GM18505 (cell line): ENCODE data around the gene PLOD2.
A peak's percentile ranks its signal among the peaks of the same experiment; 100 is the strongest.
"Not testable (repeated sequence)": the region's sequence is repeated elsewhere in the genome, so short reads cannot be mapped to it uniquely, and the experiment has no call there.

ENCODE experiments used
- ATAC-seq: cut with Tn5 transposase; IDR thresholded peaks from one replicate; pipeline ENCODE4 v1.9.1; 2021; ENCODE audit not compliant: unreplicated experiment
- POLR2A ChIP-seq: IDR thresholded peaks from 4 replicates; pipeline ENCODE4 v1.6.1; 2011; ENCODE audit warnings: borderline replicate concordance; ENCODE audit not compliant: insufficient read depth, insufficient read length; ENCODE audit errors: extremely low read depth

Gene PLOD2

DNA sequence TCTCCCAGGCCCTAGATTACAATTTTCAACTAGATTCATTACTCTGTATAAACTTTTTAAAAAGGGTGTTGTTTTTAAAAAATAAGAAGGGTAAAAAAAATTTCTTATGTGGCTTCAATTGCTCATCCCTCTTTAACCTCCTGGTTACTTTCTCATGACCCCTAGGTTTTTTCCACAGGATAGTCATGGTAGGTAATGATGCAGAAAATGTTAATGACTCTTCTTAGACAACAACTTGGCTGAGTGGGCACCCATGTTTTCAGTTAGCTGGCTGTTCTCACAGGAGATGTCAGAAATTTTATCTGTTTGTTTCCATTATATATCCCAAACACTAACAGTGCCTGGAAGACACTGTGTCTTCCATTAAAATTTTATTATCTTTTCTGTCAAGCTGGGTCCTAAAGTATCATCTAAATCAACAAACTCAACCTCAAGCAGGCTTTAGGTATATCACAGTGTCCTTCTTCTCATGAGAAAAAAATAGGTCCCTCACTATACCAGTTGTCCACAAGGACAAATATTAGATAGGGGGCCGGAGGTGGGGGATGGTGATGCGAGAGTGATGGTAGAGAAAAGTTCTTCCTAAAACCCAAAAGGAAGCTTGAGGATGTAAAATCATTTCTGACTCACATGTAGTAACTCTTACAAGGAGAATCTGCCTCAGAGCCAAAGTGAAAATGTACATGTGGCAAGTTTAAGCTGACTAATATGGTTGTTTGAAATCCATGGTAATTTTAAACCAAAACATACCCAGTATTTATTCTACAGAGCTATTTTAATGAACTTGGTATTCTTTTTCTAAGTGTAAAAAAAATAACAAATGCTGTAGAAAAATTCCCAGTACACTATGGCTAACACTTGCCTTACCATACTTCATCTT is 43.3 kb downstream of the PLOD2 start:
- TF ChIP-seq POLR2A: no peak
- no peak for ATAC-seq

DNA sequence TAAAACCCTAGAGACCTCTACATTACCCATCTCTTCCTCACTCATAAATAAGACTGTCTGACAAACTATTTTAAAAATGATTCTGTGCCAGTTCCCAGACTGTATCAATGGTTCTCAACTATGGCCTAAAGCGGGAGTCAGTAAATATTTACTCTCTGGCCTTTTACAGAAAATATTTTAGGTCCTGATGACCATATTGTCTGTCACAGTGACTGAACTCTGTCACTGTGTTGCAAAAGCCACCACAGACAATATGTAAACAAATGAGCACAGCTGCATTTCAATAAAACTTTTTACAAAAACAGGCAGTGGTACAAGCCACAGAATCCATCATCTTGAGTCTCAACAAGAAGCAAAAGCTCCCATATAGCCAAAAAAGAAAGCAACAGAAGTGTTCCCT is 45.4 kb downstream of the PLOD2 start:
- no peak for TF ChIP-seq POLR2A
- ATAC-seq: no peak

DNA sequence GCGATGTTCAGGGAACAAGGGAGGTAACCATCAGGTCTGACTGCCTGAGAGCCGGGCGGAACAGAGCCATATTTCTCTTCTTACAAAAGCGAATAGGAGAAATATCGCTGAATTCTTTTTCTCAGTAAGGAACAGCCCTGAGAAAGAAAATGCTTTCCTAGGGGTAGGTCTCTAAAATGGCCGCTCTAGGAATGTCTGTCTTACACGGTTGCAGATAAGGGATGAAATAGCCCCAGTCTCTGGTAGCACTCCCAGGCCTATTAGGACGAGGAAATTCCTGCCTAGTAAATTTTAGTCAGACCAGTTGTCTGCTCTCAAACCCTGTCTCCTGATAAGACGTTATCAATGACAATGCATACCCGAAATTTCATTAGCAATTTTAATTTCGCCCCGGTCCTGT is 47.2 kb downstream of the PLOD2 start:
- not testable (repeated sequence) for ATAC-seq

DNA sequence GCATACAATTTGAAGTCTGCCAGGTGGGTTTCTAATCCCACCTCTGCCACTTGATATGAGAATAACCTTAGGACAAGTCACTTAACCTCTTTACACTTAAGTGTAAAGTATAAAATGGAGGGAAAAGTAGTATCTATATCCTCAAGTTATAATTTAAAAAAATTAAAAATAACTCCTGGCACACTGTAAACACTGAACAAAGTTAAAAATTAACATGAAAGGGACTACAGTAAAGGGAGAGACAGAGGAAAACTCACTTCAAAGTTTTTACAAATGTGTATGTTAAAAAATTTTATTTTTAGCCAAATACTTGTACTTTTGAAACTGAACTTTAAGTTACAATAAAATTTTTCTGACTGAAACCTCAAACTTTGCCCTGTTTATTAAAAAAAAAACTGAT is 49.6 kb downstream of the PLOD2 start:
- no peak for TF ChIP-seq POLR2A
- no peak for ATAC-seq

DNA sequence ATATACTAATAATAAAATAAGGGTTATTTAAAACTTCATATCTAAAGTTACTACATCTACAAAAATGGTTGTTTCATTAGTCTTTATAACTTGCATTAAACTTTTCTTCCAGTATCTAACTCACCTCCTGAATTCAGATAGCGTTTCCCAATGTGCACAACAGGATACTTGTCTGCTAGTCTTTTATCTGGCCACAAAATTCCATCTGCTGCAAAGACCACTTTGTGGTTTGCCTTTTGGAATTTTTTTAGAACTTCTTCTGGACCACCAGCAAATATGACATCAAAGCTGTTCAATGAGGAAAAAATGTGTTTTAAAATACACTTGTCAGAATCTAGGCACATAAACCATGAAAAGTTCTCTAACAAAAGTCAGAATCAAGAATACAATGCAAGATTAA is 50.8 kb downstream of the PLOD2 start:
- ATAC-seq: no peak
- no peak for TF ChIP-seq POLR2A

DNA sequence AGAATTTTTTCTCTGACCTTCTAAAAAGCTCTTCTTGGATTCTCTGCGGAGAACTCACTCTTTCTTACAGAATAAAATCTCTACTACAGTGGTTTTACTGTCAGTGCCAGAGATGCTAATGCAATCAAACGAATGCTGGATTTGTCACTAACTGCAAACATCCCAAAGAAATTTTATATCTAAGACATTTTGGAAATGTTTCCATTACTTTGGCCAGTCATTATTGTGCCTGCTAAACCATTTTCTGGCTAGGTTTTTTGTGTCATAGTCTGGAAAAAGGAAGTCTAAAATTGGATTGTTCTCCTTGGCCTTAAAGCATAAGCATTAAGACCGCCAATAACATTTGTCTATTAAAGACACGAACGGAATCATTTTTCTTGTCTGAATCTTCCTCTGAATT is 54.0 kb downstream of the PLOD2 start:
- no peak for ATAC-seq
- no peak for TF ChIP-seq POLR2A

DNA sequence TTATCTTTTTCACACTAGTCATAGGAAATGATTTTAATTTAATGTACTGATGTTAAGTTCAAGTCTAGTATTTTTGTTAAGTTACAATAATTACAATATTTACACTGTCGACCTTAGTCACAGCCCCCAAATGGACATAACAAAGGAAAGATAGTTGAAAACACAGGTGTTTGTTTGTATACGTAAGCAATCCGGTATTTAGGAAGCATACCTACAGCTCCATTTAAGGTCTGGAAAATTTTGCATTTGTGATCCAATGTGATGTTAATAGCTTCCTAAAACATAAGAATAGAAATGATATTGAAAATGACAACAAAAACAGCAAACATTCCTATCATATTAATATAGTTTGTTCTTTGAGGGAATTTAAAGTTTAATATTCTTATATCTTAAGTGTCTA is 56.9 kb downstream of the PLOD2 start:
- ATAC-seq: no peak
- TF ChIP-seq POLR2A: no peak

DNA sequence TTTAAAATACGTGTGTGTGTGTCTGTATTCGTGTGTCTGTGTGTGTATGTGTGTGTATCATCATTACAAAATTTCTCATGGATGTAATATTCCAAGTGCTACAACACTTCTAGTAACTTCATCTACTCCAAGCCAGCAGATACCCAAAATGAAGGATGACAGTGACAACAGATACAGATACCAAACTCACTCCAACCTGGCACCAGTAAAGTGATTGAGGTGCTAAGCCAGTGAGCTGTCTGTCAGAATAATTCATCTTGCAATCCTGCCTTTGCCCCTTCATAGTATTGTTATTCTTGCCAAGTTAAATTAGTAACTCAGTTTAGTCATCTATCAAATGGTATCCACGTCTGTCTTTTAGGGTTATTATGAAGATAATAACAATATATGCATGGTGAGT is 58.1 kb downstream of the PLOD2 start:
- no peak for ATAC-seq
- no peak for TF ChIP-seq POLR2A

DNA sequence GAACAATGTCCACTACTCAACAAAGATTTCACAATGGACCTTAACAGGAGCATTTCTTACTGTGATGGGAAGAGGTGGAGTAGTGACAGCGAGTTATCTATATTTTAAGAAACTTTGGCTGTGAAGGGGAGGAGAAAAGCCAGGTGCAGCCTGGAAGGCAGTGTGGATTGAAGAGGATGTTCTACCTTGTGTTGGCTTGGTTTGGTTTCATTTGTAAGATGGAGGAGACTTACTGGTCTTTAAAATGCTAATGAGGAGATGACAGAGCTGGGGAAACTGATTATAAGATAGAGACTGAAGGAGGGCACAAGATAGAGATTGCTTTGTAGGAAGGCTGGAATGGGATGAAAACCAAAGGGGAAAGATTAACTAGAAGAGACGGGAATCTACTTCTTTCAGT is 59.4 kb downstream of the PLOD2 start:
- no peak for TF ChIP-seq POLR2A
- ATAC-seq: no peak

DNA sequence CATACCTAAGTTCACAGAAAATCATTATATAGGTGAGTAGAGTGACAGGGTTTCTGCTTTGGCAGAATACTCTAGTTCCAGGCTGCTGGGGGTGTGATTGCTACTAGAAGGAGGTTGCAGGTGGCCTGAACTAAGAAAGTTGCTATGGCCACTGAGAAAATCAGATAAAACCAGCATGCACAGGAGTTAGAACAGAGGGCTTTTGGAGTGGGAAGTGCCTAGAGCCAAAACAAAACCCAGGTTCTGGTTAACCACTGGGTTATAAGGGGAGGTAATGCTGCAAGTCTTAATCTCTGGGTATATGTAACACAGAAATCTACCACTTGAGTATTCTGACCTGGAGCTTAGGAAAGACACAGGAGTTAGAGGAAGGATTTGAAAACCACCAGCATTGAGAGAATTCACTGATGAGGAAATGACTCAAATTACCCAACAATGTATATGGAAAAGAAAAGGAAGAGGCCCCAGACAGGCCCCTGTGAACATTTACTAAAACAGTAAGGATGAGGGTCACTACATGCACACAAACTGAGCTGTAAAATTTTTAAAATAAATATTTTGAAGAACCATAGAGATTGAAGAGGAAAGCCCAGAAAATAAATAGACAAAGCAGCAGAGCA is 60.0 kb downstream of the PLOD2 start:
- ATAC-seq: no peak
- no peak for TF ChIP-seq POLR2A

DNA sequence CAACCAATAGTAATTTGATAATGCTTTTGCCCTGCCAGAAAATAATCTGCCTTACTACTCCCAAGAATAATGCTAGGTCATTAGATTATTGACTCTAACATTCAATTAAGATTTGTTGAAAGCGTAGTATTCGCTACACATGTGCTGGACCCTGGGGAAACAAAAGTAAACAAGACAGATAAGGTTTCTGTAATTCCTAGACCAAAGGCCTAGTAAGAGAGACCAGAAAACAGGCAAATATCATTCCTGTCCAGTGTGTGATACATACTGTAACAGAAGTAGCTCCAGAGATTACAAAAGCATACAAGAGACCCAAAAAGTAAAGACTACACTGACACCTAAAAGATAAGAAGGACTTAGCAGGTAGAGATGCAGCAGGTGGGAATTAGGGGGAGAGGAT is 60.8 kb downstream of the PLOD2 start:
- no peak for ATAC-seq

DNA sequence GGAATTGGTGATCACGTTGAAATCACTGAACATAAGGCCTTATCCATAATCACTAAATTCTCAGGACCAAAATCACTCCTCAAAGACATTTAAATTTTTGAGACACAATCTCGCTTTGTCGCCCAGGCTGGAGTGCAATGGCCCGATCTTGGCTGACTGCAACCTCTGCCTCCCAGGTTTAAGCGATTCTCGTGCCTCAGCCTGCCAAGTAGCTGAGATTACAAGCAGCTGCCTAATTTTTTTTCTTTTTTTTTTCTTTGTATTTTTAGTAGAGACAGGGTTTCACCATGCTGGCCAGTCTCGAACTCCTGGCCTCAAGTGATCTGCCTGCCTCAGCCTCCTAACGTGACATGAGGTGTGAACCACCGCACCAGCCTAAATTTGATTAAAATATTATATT is 61.7 kb downstream of the PLOD2 start:
- TF ChIP-seq POLR2A: no peak
- ATAC-seq: no peak

More for the DNA sequence above, 60.8 kb downstream of the PLOD2 start:
- no peak for TF ChIP-seq POLR2A

DNA sequence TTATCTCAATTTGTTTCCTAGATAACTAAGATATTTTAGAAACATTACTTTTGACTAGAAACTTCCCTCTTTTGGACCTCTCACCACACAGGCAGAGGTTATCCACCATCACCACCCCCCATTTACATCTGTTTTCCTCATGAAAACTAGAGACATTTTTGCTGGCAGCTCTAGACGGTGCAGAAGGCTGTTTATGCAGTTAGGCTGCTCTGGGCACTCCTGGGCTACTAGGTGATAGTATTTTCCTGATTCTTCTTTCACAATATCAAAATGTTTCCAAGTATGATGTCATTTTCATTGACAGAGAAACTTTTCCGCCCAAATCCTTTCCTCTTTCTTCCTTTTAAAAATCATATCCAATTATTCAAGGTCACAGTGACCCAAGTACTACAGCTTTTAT is 67.1 kb downstream of the PLOD2 start:
- TF ChIP-seq POLR2A: no peak
- no peak for ATAC-seq

DNA sequence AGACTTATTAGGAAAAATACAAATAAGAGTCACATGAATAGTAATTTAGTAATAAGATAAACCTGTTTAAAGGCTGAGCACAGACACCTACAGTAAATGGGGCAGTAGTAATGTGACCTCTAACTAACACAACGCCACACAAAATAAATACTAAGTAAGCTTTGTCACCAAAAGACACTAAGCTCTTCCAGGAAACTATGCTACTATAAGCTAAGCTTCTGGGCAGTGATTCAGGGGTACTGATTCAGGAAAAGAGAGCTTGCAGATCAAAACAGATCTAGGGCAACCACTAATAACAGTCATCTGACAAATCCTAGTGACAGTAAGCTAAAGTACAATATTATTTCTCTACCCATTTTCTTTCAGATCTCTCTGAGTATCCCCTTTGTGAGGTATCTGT is 68.8 kb downstream of the PLOD2 start:
- ATAC-seq: no peak
- TF ChIP-seq POLR2A: no peak

DNA sequence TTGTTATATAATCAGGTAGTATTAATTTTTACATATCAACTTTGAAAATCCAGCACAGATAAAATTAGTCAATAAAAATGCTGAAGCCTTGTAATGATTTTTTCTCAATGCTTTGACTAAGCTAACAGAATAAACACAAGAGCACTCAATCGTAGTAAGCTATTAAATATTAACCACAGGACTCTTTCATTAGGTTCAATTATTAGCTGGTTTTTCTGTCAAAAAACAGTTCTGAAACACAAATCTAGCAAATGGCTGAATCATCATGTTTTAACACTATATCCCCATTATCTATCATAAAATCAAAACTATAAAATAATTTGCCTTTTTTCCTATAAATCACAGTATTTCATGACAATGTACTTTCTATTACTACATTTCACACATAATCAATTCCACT is 69.6 kb downstream of the PLOD2 start:
- ATAC-seq: peak; percentile 55
- TF ChIP-seq POLR2A: no peak

DNA sequence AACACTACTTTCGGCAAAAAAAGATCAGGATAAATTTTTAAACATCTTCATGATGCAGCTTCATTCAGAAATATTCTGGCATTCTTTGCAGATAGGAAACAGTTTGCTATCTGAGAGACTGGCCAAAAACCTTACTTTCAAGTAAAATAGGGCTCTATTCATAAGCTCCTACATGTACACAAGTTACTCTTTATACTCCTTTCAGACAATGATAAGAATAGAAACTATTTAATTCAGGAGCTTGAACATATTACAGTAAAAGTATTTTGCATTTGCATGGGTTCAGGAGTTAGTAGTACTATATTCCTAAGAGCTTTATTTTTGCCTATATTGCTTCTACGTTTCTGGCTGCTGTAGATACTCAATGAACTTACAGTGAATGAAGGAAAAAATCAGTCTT is 70.5 kb downstream of the PLOD2 start:
- TF ChIP-seq POLR2A: no peak
- no peak for ATAC-seq
